Panc1 (cell line): ENCODE measurements around the gene SMAD5. TPM values are rescaled to one million over a fixed set of nuclear protein-coding genes. Genes with fewer than 3 reads are reported as not detected.

Experiments
- ATAC-seq: fragments of 200-7000 bp; cut with Tn5 transposase; 2 replicates; pipeline ENCODE4 v1.9.1; 2020; ENCODE audit warnings: mild to moderate bottlenecking, moderate library complexity
- BruUV-seq: library from RNA; stranded (reverse); fragments of 400-500 nt; replicated peaks from 2 replicates; lab custom pipeline; 2021; lab: Mats Ljungman, UMichigan
- CTCF ChIA-PET: fragments of 300-600 bp; sonication (Branson Sonifier 250); formaldehyde crosslinking; loops from one replicate; lab custom pipeline; 2022; ENCODE audit warnings: antibody characterized with exemption; lab: Charles Lee
- POLR2A ChIA-PET: fragments of 300-600 bp; sonication (Branson Sonifier 250); formaldehyde crosslinking; loops from one replicate; lab custom pipeline; 2022; ENCODE audit warnings: antibody characterized with exemption; lab: Charles Lee
- DNase-seq: peaks from one replicate; pipeline ENCODE4 v3.0.0-alpha.2; 2010; ENCODE audit warnings: low read depth, low spot score
- H3K27ac ChIP-seq: 2 replicates; pipeline ENCODE4 v1.5.1; 2011; ENCODE audit warnings: mild to moderate bottlenecking, low read length, inconsistent platforms
- H3K27me3 ChIP-seq: fragments of 200-500 bp; sonication (Bioruptor generic); 2 replicates; pipeline ENCODE4 v1.6.0; 2014; ENCODE audit warnings: low read length, inconsistent platforms; ENCODE audit not compliant: control insufficient read depth, insufficient read depth
- H3K36me3 ChIP-seq: fragments of 200-500 bp; sonication (Bioruptor generic); 2 replicates; pipeline ENCODE4 v1.5.1; 2014; ENCODE audit warnings: inconsistent platforms, mild to moderate bottlenecking, low read length, moderate library complexity; ENCODE audit not compliant: control insufficient read depth, insufficient read depth
- H3K4me1 ChIP-seq: 2 replicates; pipeline ENCODE4 v1.5.1; 2011; ENCODE audit warnings: inconsistent platforms, mild to moderate bottlenecking, low read length, moderate library complexity; ENCODE audit not compliant: control insufficient read depth, insufficient read depth
- H3K4me3 ChIP-seq, 2 experiments: 2 replicates each; pipeline ENCODE4 v1.5.1; 2011 to 2012; ENCODE audit warnings: low read depth in 2 of 2, low read length in 2 of 2, mild to moderate bottlenecking in 2 of 2, inconsistent platforms in 1 of 2, moderate library complexity in 1 of 2
- H3K9me3 ChIP-seq: fragments of 200-500 bp; sonication (Bioruptor generic); 2 replicates; pipeline ENCODE4 v1.5.1; 2014; ENCODE audit warnings: low read depth, mild to moderate bottlenecking, inconsistent platforms, low read length, moderate library complexity; ENCODE audit not compliant: control insufficient read depth, insufficient read depth
- POLR2AphosphoS5 ChIP-seq: IDR thresholded peaks from 2 replicates; pipeline ENCODE4 v1.6.1; 2012; ENCODE audit warnings: mild to moderate bottlenecking, low read depth, low read length, moderate library complexity
- REST ChIP-seq, 2 experiments: IDR thresholded peaks; 2 replicates each; pipeline ENCODE4 v1.6.1; 2011 to 2012; ENCODE audit warnings: low read depth in 2 of 2, control low read depth in 1 of 2, low read length in 1 of 2, mild to moderate bottlenecking in 1 of 2, moderate library complexity in 1 of 2; ENCODE audit not compliant: insufficient read depth in 1 of 2
- SIN3A ChIP-seq: IDR thresholded peaks from 2 replicates; pipeline ENCODE4 v1.6.1; 2012; ENCODE audit warnings: low read depth, mild to moderate bottlenecking, low read length, moderate library complexity, borderline replicate concordance; ENCODE audit not compliant: insufficient read depth
- TCF7L2 ChIP-seq: IDR thresholded peaks from 2 replicates; pipeline ENCODE4 v1.6.1; 2011; ENCODE audit warnings: mild to moderate bottlenecking, low read depth, low read length, inconsistent platforms
- in situ Hi-C: cut with HindIII; loops from 2 replicates; pipeline ENCODE4 v1.10.0; 2016; ENCODE audit warnings: low sequenced_read_pairs, low pct_unique_long_range_greater_than_20kb
- intact Hi-C: fragments of 100-400 bp; cut with micrococcal nuclease; formaldehyde crosslinking; loops from one replicate; pipeline ENCODE4 v1.10.0; 2022; ENCODE audit not compliant: unreplicated experiment
- total RNA-seq: library from RNA; stranded (reverse); gene quantifications from one replicate; pipeline ENCODE4 v1.2.1, GENCODE V29; 2021; ENCODE audit not compliant: unreplicated experiment
- TF ChIP-seq, protein P1 (sequence below): fragments of 450-650 bp; IDR thresholded peaks from 2 replicates; pipeline ENCODE4 v1.5.1; 2017; ENCODE audit warnings: mild to moderate bottlenecking

SMAD5 gene
- total RNA-seq, 1 experiment from 2014 or later: 61.5 TPM

DNA sequence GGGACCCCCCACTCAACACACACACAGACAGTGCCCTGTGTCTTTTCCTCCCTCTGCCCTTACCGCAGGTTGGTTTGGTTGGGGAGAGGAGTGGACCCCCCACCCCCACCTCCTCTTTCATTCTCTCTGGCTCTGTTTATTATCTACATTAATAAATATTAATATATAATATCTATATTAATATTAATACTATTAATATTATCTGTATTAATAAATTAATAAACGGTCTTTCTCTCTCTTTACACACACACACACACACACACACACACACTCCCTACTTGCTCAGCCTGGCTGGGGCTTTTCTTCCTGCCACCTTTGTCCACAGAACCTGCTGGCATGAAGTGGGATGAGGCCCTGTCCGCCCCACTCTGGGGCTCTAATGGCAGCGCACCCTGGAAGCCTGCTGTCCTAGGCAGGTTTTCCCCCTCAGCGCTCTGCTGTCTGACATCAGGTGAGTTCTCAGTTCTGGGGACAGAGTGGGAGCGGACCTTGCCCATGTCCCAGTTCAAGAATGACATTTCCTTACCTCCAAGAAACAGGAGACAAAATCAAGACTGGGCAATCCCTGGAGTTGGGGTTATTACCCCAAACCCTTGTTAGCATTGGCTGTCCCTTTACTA is 70.8 kb downstream of the SMAD5 start:
- H3K4me3 ChIP-seq: no peak overlapping the region
- ATAC-seq (no peak), DNase-seq (no peak)
- no peaks in the 10 kb centered on the region for H3K27me3 ChIP-seq
- peaks cover 6% of the 10 kb centered on the region; the same call in 1 of the 2 replicates for H3K9me3 ChIP-seq
- no peaks in the 10 kb centered on the region for H3K4me1 ChIP-seq
- no peaks in the 10 kb centered on the region for H3K36me3 ChIP-seq
- in situ Hi-C loops: no loop called here
- TF ChIP-seq, protein P1, sequence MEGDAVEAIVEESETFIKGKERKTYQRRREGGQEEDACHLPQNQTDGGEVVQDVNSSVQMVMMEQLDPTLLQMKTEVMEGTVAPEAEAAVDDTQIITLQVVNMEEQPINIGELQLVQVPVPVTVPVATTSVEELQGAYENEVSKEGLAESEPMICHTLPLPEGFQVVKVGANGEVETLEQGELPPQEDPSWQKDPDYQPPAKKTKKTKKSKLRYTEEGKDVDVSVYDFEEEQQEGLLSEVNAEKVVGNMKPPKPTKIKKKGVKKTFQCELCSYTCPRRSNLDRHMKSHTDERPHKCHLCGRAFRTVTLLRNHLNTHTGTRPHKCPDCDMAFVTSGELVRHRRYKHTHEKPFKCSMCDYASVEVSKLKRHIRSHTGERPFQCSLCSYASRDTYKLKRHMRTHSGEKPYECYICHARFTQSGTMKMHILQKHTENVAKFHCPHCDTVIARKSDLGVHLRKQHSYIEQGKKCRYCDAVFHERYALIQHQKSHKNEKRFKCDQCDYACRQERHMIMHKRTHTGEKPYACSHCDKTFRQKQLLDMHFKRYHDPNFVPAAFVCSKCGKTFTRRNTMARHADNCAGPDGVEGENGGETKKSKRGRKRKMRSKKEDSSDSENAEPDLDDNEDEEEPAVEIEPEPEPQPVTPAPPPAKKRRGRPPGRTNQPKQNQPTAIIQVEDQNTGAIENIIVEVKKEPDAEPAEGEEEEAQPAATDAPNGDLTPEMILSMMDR: no peak
- TF ChIP-seq TCF7L2: no peak
- TF ChIP-seq POLR2AphosphoS5: no peak
- no peak for TF ChIP-seq SIN3A
- no peak for TF ChIP-seq REST (IDR thresholded peaks at IDR 0.05; ENCODE audit: insufficient read depth in 1 of 2, low read depth in 2 of 2, low read length in 1 of 2)
- no TSS peak for BruUV-seq
- ChIA-PET CTCF (no interaction called here), POLR2A (no interaction called here)
- H3K27ac ChIP-seq: no peak overlapping the region
- intact Hi-C loops: no loop called here

- DNase-seq: no peak
- Histone ChIP-seq H3K27ac (no peak overlapping the region), H3K27me3 (no peaks in the 10 kb centered on the region), H3K36me3 (no peaks in the 10 kb centered on the region), H3K4me1 (no peaks in the 10 kb centered on the region), H3K4me3 (no peak overlapping the region), H3K9me3 (peaks cover 6% of the 10 kb centered on the region; the same call in 1 of the 2 replicates)
- no peak for ATAC-seq
- ChIA-PET POLR2A (interaction anchor here (0.6 kb wide), 1 partner anchor 164 kb away, joined by 9 read pairs; no protein-coding TSS in a partner anchor), CTCF (no interaction called here)
- in situ Hi-C loops: no loop called here
- no TSS peak for BruUV-seq
- no peak for TF ChIP-seq TCF7L2
- TF ChIP-seq, protein P1: no peak
- TF ChIP-seq SIN3A: no peak
- no peak for TF ChIP-seq POLR2AphosphoS5
- no peak for TF ChIP-seq REST (IDR thresholded peaks at IDR 0.05; ENCODE audit: insufficient read depth in 1 of 2, low read depth in 2 of 2, low read length in 1 of 2)
- intact Hi-C loops: no loop called here
Measured at GRCh38 chr5:136205061-136205702, 72.5 kb downstream of the SMAD5 start.
